GM19238 (cell line): ENCODE results near the gene CCDC182.

Experiments used
- DNase-seq: peaks from one replicate; pipeline ENCODE4 v3.0.0; 2011; ENCODE audit warnings: low spot score; ENCODE audit not compliant: insufficient read length

Gene CCDC182

GRCh38 chr17:57701124-57701523, 44.0 kb downstream of the CCDC182 start:
- no peak for DNase-seq

GRCh38 chr17:57699751-57700219, 45.3 kb downstream of the CCDC182 start:
- DNase-seq: no peak

GRCh38 chr17:57697891-57698711, 47.0 kb downstream of the CCDC182 start:
- no peak for DNase-seq

GRCh38 chr17:57697197-57697596, 47.9 kb downstream of the CCDC182 start:
- DNase-seq: no peak

DNA sequence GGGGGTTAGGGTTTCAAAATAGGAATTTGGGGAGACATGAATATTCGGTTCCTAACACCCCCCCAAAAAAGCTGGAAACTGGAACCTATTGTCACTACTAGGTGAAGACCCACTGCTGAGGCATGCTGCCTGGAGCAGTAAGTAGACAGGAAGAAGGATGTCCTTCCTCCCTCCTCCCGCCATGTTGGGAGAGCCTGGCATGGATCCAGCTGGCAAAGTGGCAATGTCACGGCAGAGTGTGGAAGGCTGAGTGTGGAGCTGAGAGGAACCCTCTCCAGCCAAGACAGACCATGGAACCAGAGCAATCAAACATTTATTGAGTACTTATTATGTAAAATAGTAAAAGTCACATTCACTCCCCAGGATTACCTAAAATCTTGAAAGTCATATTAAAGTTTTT, 49.0 kb downstream of the CCDC182 start:
- no peak for DNase-seq
